ENCODE data around the gene MAN1C1.

MAN1C1 gene

GRCh38 chr1:25572708-25573590, 43.6 kb upstream of the MAN1C1 start:
- Histone ChIP-seq H3K9me3 (ENCODE audit: control insufficient read depth, low read length) (no peaks in the 10 kb centered on the region), H3K4me3 (ENCODE audit: insufficient read depth, low read depth, low read length, poor library complexity, severe bottlenecking) (no peak overlapping the region), H3K36me3 (ENCODE audit: control insufficient read depth, insufficient read depth, low read length) (no peaks in the 10 kb centered on the region), H3K4me1 (ENCODE audit: control insufficient read depth, insufficient read depth, low read length, poor library complexity, severe bottlenecking) (peaks cover 11% of the 10 kb centered on the region), H3K27ac (ENCODE audit: insufficient read depth, low read length, poor library complexity, severe bottlenecking) (no peak overlapping the region), H3K27me3 (replicated peaks; ENCODE audit: control insufficient read depth, insufficient read depth, low read length, poor library complexity, severe bottlenecking) (no peaks in the 10 kb centered on the region)
- peak in 1 of 3 donors; percentile 17 for DNase-seq

GRCh38 chr1:25573591-25573930, 43.0 kb upstream of the MAN1C1 start:
- no peak overlapping the region for H3K4me3 ChIP-seq (ENCODE audit: insufficient read depth, low read depth, low read length, poor library complexity, severe bottlenecking)
- peaks cover 11% of the 10 kb centered on the region for H3K4me1 ChIP-seq (ENCODE audit: control insufficient read depth, insufficient read depth, low read length, poor library complexity, severe bottlenecking)
- no peaks in the 10 kb centered on the region for H3K27me3 ChIP-seq (replicated peaks; ENCODE audit: control insufficient read depth, insufficient read depth, low read length, poor library complexity, severe bottlenecking)
- H3K9me3 ChIP-seq (ENCODE audit: control insufficient read depth, low read length): no peaks in the 10 kb centered on the region
- H3K36me3 ChIP-seq (ENCODE audit: control insufficient read depth, insufficient read depth, low read length): no peaks in the 10 kb centered on the region
- no peak for DNase-seq
- no peak overlapping the region for H3K27ac ChIP-seq (ENCODE audit: insufficient read depth, low read length, poor library complexity, severe bottlenecking)

- Histone ChIP-seq H3K4me3 (ENCODE audit: insufficient read depth, low read depth, low read length, poor library complexity, severe bottlenecking) (no peak overlapping the region), H3K27ac (ENCODE audit: insufficient read depth, low read length, poor library complexity, severe bottlenecking) (no peak overlapping the region), H3K4me1 (ENCODE audit: control insufficient read depth, insufficient read depth, low read length, poor library complexity, severe bottlenecking) (peaks cover 11% of the 10 kb centered on the region), H3K27me3 (replicated peaks; ENCODE audit: control insufficient read depth, insufficient read depth, low read length, poor library complexity, severe bottlenecking) (no peaks in the 10 kb centered on the region), H3K36me3 (ENCODE audit: control insufficient read depth, insufficient read depth, low read length) (no peaks in the 10 kb centered on the region), H3K9me3 (ENCODE audit: control insufficient read depth, low read length) (no peaks in the 10 kb centered on the region)
- no peak for DNase-seq
Measured at GRCh38 chr1:25573961-25574360, 42.6 kb upstream of the MAN1C1 start.

DNA sequence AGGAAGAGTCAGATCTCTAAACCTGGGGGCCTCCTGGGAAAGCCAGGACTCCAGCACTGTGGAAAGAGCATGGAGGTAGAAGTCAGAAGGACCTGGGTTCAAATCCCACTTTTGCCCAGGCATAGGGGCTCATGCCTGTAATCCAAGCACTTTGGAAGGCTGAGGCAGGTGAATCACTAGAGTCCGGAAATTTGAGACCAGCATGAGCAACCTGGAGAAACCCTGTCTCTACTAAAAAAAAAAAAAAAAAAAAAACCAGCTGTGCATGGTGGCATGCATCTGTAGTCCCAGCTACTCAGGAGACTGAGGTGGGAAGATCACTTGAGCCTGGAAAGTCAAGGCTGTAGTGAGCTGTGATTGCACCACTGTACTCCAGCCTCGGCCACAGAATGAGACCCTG, 41.4 kb upstream of the MAN1C1 start:
- Histone ChIP-seq H3K27me3 (replicated peaks; ENCODE audit: control insufficient read depth, insufficient read depth, low read length, poor library complexity, severe bottlenecking) (no peaks in the 10 kb centered on the region), H3K36me3 (ENCODE audit: control insufficient read depth, insufficient read depth, low read length) (no peaks in the 10 kb centered on the region), H3K4me3 (ENCODE audit: insufficient read depth, low read depth, low read length, poor library complexity, severe bottlenecking) (no peak overlapping the region), H3K27ac (ENCODE audit: insufficient read depth, low read length, poor library complexity, severe bottlenecking) (no peak overlapping the region), H3K9me3 (ENCODE audit: control insufficient read depth, low read length) (no peaks in the 10 kb centered on the region), H3K4me1 (ENCODE audit: control insufficient read depth, insufficient read depth, low read length, poor library complexity, severe bottlenecking) (peaks cover 11% of the 10 kb centered on the region)
- no peak for DNase-seq

GRCh38 chr1:25576459-25577133, 40.0 kb upstream of the MAN1C1 start:
- DNase-seq: no peak
- no peaks in the 10 kb centered on the region for H3K27me3 ChIP-seq (replicated peaks; ENCODE audit: control insufficient read depth, insufficient read depth, low read length, poor library complexity, severe bottlenecking)
- no peak overlapping the region for H3K4me3 ChIP-seq (ENCODE audit: insufficient read depth, low read depth, low read length, poor library complexity, severe bottlenecking)
- no peak overlapping the region for H3K27ac ChIP-seq (ENCODE audit: insufficient read depth, low read length, poor library complexity, severe bottlenecking)
- peaks cover 11% of the 10 kb centered on the region for H3K4me1 ChIP-seq (ENCODE audit: control insufficient read depth, insufficient read depth, low read length, poor library complexity, severe bottlenecking)
- H3K36me3 ChIP-seq (ENCODE audit: control insufficient read depth, insufficient read depth, low read length): no peaks in the 10 kb centered on the region
- H3K9me3 ChIP-seq (ENCODE audit: control insufficient read depth, low read length): no peaks in the 10 kb centered on the region

DNA sequence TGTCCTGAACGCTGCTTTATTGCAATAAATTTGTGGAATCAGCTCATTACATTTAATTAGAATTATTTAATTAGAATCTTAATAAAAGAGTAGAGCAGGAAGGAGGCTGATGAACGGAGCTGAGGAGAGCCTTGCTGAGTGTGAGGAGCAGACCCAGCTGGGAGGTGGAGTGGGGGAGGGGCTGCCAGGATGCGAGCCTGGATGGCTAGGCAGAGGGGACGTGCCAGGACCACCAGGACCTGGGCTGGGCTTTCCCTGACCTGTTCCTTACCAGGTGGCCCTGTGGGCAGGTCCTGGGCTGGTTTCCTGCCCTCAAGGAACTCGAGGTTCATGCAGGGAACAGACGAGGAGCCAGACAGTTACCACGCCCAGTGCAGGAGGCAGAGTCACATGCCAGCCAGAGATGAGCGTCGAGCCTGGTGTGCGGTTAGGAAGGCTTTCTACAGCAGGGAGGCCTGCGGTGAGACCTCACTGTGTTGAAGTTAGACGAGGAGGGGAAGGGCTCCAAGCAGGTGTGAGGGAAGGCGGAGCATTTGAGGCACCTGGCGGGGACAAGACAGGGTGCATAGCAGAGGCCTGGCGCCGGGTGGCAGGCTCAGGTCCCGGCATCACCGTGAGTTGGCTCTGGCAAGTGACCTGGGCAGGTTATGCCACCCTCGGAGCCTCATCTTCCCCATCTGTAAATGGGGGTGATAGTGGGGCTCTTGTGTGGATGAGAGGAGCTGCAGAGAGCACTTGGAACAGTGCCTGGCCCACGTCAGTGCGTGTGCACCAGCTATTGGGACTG, 39.3 kb upstream of the MAN1C1 start:
- Histone ChIP-seq H3K9me3 (ENCODE audit: control insufficient read depth, low read length) (no peaks in the 10 kb centered on the region), H3K4me3 (ENCODE audit: insufficient read depth, low read depth, low read length, poor library complexity, severe bottlenecking) (no peak overlapping the region), H3K27me3 (replicated peaks; ENCODE audit: control insufficient read depth, insufficient read depth, low read length, poor library complexity, severe bottlenecking) (no peaks in the 10 kb centered on the region), H3K36me3 (ENCODE audit: control insufficient read depth, insufficient read depth, low read length) (no peaks in the 10 kb centered on the region), H3K4me1 (ENCODE audit: control insufficient read depth, insufficient read depth, low read length, poor library complexity, severe bottlenecking) (peaks cover 11% of the 10 kb centered on the region), H3K27ac (ENCODE audit: insufficient read depth, low read length, poor library complexity, severe bottlenecking) (no peak overlapping the region)
- no peak for DNase-seq

DNA sequence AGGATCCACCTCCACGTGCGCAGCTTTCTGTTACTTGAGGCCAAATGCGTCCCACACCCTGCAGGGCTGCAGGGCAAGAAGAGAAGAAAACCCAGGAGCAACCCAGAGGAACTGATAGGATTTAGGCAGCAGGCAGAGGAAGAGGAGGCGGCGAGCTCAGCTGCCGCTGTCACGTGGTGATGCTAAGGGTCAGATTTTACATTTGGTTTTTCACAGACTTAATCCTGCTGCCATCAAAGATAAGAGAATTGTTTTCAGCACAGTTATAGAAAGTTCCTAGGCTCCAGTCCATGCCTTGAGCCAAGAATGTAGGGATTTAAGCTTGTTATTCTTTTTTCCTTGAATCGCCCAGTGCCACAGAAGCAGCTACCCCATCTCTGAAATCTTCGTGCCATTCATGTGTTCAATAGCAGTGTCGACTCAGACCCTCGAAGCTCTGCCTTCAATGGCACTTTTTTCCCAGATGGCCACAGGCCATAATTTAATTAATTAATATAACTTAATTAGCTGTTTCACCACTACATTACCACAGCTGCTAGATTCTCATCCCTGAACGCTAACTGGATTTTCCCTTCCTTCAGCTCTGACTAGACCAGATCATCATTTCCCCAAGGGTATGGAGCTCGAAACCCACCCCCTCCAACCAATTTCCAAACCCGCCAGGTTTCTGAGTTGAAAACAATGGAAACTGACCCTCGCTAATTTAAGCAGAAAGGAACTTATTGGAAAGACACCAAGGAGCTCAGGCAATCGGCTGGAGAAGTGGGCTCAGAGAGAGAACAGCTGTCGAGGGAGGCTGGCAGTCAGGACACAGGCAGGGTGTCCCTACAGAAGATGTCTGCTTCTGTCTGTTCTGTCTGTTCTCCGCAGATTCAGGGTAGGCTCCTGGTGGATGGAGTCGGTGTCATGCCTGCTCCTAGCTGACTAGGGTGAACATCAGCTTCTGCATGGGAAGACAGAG, 37.0 kb upstream of the MAN1C1 start:
- Histone ChIP-seq H3K9me3 (ENCODE audit: control insufficient read depth, low read length) (no peaks in the 10 kb centered on the region), H3K4me1 (ENCODE audit: control insufficient read depth, insufficient read depth, low read length, poor library complexity, severe bottlenecking) (no peaks in the 10 kb centered on the region), H3K27me3 (replicated peaks; ENCODE audit: control insufficient read depth, insufficient read depth, low read length, poor library complexity, severe bottlenecking) (no peaks in the 10 kb centered on the region), H3K36me3 (ENCODE audit: control insufficient read depth, insufficient read depth, low read length) (no peaks in the 10 kb centered on the region), H3K4me3 (ENCODE audit: insufficient read depth, low read depth, low read length, poor library complexity, severe bottlenecking) (no peak overlapping the region), H3K27ac (ENCODE audit: insufficient read depth, low read length, poor library complexity, severe bottlenecking) (no peak overlapping the region)
- DNase-seq: no peak

DNA sequence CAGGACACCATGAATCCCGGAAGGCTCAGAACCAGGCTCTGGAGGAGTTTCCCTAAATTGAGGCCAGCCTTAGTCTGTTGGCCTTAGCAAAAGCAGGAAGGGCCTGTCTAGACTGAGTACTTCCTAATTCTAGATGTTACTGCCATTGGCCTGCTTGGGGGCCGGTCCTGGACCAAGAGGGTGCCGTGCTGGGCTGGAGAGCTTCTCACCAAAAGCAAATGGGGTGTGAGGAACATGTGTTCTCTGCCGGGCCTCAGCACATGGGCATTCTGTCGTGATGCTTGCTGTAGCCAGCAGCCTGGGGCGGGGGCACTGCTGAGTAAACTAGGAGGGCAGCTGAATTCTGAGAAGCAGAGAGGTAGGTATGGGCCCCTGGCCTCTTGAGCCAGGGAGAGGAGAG, 35.7 kb upstream of the MAN1C1 start:
- Histone ChIP-seq H3K27me3 (replicated peaks; ENCODE audit: control insufficient read depth, insufficient read depth, low read length, poor library complexity, severe bottlenecking) (no peaks in the 10 kb centered on the region), H3K36me3 (ENCODE audit: control insufficient read depth, insufficient read depth, low read length) (no peaks in the 10 kb centered on the region), H3K27ac (ENCODE audit: insufficient read depth, low read length, poor library complexity, severe bottlenecking) (no peak overlapping the region), H3K4me3 (ENCODE audit: insufficient read depth, low read depth, low read length, poor library complexity, severe bottlenecking) (no peak overlapping the region), H3K9me3 (ENCODE audit: control insufficient read depth, low read length) (no peaks in the 10 kb centered on the region), H3K4me1 (ENCODE audit: control insufficient read depth, insufficient read depth, low read length, poor library complexity, severe bottlenecking) (no peaks in the 10 kb centered on the region)
- no peak for DNase-seq

DNA sequence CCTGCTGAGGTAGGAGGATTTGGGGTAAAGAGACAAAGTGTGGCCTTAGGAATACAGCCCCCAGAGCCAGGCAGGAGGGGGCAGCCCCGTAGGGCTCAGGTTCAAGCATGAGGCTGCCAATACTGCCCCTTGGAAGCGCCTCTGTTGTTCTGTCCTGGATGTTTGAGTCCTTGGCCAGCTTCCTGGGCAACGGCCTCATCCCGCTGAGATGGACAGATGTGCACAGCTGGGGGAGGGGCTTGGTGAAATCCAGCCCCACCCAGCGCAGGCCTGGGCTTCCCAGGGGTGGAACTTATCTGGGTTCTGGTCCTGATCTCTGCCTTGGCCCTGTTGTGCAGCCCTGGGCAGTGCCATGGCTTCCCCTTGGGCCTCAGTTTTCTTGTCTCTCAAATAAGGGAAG, 34.8 kb upstream of the MAN1C1 start:
- DNase-seq: no peak
- H3K4me3 ChIP-seq (ENCODE audit: insufficient read depth, low read depth, low read length, poor library complexity, severe bottlenecking): no peak overlapping the region
- H3K27ac ChIP-seq (ENCODE audit: insufficient read depth, low read length, poor library complexity, severe bottlenecking): no peak overlapping the region
- H3K27me3 ChIP-seq (replicated peaks; ENCODE audit: control insufficient read depth, insufficient read depth, low read length, poor library complexity, severe bottlenecking): no peaks in the 10 kb centered on the region
- H3K4me1 ChIP-seq (ENCODE audit: control insufficient read depth, insufficient read depth, low read length, poor library complexity, severe bottlenecking): no peaks in the 10 kb centered on the region
- H3K9me3 ChIP-seq (ENCODE audit: control insufficient read depth, low read length): no peaks in the 10 kb centered on the region
- H3K36me3 ChIP-seq (ENCODE audit: control insufficient read depth, insufficient read depth, low read length): no peaks in the 10 kb centered on the region

Measured in effector memory CD4-positive, alpha-beta T cell (primary cell).